BE2C (cell line): ENCODE results near the gene LRRFIP1.
A peak's percentile ranks its signal among the peaks of the same experiment; 100 is the strongest.

ENCODE experiments used
- DNase-seq: peaks from one replicate; pipeline ENCODE4 v3.0.0-alpha.2; 2020
- H3K27me3 ChIP-seq: fragments of 250-450 bp; sonication (Bioruptor Pico); 2 replicates; pipeline ENCODE4 v1.5.1; 2020; ENCODE audit warnings: mild to moderate bottlenecking
- H3K36me3 ChIP-seq: fragments of 250-450 bp; sonication (Bioruptor Pico); 2 replicates; pipeline ENCODE4 v1.5.1; 2020; ENCODE audit warnings: mild to moderate bottlenecking
- H3K4me1 ChIP-seq: fragments of 250-450 bp; sonication (Bioruptor Pico); 2 replicates; pipeline ENCODE4 v1.5.1; 2020
- H3K4me3 ChIP-seq: 2 replicates; pipeline ENCODE4 v1.5.1; 2011; ENCODE audit warnings: low read depth, low read length
- H3K9me3 ChIP-seq: fragments of 250-450 bp; sonication (Bioruptor Pico); 2 replicates; pipeline ENCODE4 v1.5.1; 2020
- TF ChIP-seq, protein P1 (sequence below): IDR thresholded peaks from 2 replicates; pipeline ENCODE4 v1.5.1; 2012; ENCODE audit warnings: mild to moderate bottlenecking, low read depth, low read length

LRRFIP1 gene

DNA sequence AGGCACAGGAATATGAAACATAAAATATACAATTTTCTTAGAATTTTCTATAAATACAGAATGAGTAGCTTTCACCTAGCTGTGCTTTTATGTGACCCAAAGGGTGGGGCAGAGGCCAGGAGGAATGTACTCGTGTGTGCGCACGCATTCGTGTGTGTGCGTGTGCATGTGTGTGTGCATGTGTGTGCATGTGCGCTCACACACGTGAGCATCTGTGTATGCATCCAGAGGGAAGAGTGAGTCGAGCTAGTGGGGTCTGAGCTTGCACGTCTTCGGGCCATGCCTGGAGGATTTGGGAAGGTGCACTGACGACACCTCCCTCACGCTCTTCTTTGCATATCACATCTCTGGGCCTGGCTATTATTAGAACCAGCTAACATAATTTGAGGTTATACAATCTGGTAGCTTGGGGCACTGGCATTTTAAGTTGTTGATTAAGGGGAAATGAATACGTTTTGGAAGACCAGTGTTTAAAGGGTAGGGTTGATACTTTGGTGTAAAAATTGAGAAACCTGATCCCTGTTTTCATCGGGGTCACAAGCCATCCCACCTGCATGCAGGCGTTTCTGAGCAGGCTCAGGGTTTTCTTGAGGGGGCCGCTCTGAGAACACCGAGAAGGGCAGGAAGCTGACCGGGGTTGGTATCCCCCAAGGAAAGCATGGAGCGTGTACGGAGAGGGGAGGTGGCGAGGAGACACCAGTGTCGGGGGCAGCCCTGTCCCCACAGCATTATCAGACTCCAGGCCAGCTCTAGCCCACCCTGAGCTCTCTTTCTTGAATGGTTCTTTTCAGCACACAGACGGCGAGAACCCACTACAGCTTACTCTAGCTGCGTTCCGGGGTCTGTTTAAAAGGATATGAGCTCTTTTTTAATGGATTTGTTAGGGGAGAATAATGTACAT is 85.3 kb downstream of the LRRFIP1 start:
- H3K4me1 ChIP-seq = peaks cover 31% of the 10 kb centered on the region
- TF ChIP-seq, protein P1, sequence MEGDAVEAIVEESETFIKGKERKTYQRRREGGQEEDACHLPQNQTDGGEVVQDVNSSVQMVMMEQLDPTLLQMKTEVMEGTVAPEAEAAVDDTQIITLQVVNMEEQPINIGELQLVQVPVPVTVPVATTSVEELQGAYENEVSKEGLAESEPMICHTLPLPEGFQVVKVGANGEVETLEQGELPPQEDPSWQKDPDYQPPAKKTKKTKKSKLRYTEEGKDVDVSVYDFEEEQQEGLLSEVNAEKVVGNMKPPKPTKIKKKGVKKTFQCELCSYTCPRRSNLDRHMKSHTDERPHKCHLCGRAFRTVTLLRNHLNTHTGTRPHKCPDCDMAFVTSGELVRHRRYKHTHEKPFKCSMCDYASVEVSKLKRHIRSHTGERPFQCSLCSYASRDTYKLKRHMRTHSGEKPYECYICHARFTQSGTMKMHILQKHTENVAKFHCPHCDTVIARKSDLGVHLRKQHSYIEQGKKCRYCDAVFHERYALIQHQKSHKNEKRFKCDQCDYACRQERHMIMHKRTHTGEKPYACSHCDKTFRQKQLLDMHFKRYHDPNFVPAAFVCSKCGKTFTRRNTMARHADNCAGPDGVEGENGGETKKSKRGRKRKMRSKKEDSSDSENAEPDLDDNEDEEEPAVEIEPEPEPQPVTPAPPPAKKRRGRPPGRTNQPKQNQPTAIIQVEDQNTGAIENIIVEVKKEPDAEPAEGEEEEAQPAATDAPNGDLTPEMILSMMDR = no peak
- no peak overlapping the region for H3K4me3 ChIP-seq
- no peaks in the 10 kb centered on the region for H3K9me3 ChIP-seq
- no peak for DNase-seq
- no peaks in the 10 kb centered on the region for H3K27me3 ChIP-seq
- H3K36me3 ChIP-seq = peaks cover 8% of the 10 kb centered on the region

DNA sequence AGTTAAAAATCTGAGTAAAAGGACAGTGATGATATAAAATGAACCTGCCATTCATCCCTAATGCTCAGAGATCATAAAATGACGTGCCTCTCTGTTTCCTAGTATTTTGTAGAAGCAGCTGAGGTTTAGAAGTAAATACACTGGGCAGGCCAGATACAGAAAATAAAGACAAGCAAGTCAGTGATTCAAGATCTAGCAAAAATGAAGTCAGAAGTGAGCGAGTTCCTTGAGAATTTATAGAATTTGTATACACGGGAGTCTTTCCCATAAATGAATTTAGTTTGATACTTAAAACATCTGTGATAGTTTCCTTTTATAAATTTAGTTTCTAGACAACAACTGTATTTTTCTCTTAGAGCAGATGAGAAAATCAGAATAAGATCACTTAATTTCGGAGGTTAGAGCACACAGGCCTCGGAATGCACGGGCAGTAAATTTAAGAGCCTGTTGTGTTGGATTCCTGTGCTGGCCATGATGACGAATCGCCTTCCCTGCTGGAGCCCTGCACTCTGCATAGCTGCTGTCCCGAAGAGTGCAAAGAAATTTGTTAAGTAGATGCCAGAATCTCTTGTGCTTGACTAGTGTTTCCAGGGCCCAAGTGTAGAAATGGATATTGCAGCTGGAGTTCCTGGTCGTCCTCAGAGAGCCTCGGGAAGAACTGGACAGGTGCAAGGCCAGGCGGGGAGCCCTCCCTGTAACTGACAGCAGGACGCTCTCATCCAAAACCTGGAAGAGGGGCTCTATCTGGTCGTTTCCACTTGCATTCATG is 87.5 kb downstream of the LRRFIP1 start:
- H3K27me3 ChIP-seq = no peaks in the 10 kb centered on the region
- TF ChIP-seq, protein P1 = no peak
- no peaks in the 10 kb centered on the region for H3K9me3 ChIP-seq
- no peak for DNase-seq
- H3K4me3 ChIP-seq = no peak overlapping the region
- peaks cover 8% of the 10 kb centered on the region for H3K36me3 ChIP-seq
- peaks cover 47% of the 10 kb centered on the region for H3K4me1 ChIP-seq

DNA sequence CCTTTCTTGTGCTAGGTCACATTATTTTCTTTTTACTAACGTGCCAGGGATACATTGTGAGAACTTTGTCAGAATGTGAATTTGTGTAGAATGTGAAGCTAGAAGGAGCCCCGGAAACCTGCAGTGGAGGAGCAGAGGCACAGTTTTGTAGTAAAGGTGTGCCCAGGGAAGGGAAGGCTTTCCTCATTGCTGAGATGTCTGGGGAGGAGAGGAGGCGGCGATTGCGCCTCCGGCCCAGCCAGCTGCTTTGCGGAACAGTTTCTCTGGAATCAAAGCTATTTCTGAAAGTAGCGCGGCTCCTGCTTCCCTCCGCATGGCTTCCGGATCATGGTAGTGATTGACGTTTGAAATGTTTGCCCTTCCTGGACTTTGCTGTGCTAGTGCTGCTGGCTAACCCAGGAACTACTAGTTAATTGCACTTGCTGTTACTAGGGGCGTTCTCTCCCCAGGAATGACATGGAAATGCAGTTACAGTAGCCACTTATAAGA is 88.1 kb downstream of the LRRFIP1 start:
- peaks cover 52% of the 10 kb centered on the region for H3K4me1 ChIP-seq
- H3K36me3 ChIP-seq = peaks cover 8% of the 10 kb centered on the region
- TF ChIP-seq, protein P1 = no peak
- DNase-seq = no peak
- no peaks in the 10 kb centered on the region for H3K27me3 ChIP-seq
- no peak overlapping the region for H3K4me3 ChIP-seq
- H3K9me3 ChIP-seq = no peaks in the 10 kb centered on the region

DNA sequence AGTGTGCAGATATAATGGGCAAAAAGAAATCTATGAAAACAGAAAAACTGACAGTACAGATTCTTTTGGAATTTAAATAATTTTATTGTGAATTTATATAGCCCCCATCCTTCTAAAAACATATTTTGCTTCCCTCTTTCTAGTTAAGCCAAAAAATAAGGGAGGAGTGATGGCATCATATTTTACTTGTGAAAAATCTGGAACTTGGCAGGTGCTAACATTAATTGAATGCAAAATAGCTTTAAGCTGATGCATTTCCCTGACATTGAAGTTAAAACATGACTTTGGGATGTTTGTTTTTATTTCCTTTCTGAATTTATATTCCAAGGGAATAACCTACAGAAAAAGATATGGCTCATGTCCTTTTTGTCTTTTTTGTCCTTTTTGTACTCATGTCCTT is 88.6 kb downstream of the LRRFIP1 start:
- Histone ChIP-seq H3K9me3 (no peaks in the 10 kb centered on the region), H3K4me3 (no peak overlapping the region), H3K27me3 (no peaks in the 10 kb centered on the region), H3K36me3 (peaks cover 8% of the 10 kb centered on the region), H3K4me1 (peaks cover 56% of the 10 kb centered on the region)
- TF ChIP-seq, protein P1 = no peak
- no peak for DNase-seq

DNA sequence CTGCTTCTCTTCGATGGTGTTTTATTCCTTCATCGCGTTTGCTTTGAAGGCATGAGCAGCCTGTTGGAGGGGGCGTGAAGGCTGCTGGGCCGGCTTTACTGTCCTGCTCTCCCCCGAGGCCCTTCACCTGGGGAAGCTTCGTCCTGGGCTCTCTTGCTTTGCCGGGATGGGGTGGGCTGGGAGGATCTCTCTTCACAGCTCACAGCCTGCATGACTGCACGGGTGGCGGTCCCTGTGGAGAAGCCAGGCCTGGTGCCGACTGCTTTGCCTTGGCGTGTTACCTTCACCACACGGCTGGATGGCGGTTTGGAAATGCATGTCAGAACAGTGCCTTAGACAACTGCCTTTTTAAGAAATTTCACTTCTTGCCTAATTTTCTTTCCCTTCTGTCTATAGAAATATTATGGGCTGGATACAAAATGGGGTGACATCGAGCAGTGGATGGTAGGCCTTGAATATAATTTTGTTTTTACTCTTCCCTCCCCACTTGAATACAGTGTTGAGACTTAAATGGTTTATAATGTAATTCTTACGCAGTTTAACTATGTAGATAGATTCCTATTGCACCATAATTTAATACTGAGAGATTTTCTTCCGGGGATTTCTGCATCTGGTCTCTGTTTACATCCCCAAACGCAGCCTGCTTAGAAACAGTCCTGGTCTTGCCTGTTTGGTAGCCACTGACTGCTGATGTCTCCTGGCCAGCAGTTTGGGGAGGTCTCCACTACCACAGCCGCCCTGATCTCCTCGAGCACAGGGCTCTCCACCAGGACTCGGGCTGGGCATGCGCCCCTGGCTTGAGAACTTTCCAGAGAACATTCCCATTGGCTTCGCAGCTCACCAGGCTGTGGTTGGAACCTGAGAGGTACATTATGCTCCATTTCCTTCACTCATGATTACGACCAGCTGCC is 90.2 kb downstream of the LRRFIP1 start:
- Histone ChIP-seq H3K27me3 (no peaks in the 10 kb centered on the region), H3K4me3 (peak overlapping the region; percentile 35), H3K9me3 (no peaks in the 10 kb centered on the region), H3K4me1 (peaks cover 64% of the 10 kb centered on the region), H3K36me3 (no peaks in the 10 kb centered on the region)
- TF ChIP-seq, protein P1 = no peak
- DNase-seq = peak; percentile 71
